Measurements from ENCODE around the gene SLC25A3.

Gene SLC25A3

DNA sequence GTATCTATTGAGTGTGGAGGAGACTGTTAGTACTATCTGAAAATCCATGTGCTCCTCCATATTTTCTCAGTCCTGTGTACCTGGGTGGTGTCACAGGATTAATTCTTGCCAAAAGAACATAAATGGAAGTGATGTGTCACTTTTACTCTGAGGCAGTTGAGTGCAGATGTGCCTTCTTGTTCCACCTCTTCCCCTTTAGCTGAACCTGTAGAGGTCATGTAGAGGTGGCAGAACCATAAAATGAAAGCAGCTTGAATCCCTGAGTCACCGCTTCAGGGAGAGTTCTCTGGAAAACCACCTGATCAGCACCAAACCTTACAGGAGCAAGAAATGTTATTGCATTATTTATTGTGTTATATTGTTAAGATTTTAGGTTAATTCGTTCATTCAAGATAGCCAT, 14.7 kb upstream of the SLC25A3 start:
- Histone ChIP-seq H3K4me3 (ENCODE audit: low read depth, low read length) (no peak overlapping the region), H3K4me1 (no peaks in the 10 kb centered on the region)
- no peak for DNase-seq

DNA sequence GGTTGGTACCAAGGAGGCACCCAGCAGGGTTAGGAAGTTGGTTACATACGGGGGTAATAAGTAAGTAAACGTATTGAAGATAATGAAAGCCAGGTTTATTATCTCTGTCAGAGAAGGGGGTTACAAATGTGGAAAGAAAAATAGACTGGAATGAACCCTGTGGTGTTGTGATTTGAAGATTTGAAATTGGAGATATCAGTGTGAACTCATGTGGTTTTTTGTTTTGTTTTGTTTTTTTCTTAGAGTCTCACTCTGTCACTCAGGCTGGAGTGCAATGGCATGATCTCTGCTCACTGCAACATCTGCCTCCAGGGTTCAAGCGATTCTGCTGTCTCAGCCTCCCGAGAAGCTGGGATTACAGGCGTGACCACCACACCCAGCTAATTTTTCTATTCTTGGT, 14.1 kb upstream of the SLC25A3 start:
- no peak overlapping the region for H3K4me3 ChIP-seq (ENCODE audit: low read depth, low read length)
- H3K4me1 ChIP-seq, result no peaks in the 10 kb centered on the region
- H3K27me3 ChIP-seq, result no peaks in the 10 kb centered on the region
- no peak for DNase-seq
- no peaks in the 10 kb centered on the region for H3K9me3 ChIP-seq
- TF ChIP-seq, protein P1, sequence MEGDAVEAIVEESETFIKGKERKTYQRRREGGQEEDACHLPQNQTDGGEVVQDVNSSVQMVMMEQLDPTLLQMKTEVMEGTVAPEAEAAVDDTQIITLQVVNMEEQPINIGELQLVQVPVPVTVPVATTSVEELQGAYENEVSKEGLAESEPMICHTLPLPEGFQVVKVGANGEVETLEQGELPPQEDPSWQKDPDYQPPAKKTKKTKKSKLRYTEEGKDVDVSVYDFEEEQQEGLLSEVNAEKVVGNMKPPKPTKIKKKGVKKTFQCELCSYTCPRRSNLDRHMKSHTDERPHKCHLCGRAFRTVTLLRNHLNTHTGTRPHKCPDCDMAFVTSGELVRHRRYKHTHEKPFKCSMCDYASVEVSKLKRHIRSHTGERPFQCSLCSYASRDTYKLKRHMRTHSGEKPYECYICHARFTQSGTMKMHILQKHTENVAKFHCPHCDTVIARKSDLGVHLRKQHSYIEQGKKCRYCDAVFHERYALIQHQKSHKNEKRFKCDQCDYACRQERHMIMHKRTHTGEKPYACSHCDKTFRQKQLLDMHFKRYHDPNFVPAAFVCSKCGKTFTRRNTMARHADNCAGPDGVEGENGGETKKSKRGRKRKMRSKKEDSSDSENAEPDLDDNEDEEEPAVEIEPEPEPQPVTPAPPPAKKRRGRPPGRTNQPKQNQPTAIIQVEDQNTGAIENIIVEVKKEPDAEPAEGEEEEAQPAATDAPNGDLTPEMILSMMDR (IDR thresholded peaks at IDR 0.05; ENCODE audit: low read depth, low read length), result no peak
- no peaks in the 10 kb centered on the region for H3K36me3 ChIP-seq

More for the DNA sequence above, 14.7 kb upstream of the SLC25A3 start:
- no peaks in the 10 kb centered on the region for H3K9me3 ChIP-seq
- H3K36me3 ChIP-seq, result no peaks in the 10 kb centered on the region
- TF ChIP-seq, protein P1 (IDR thresholded peaks at IDR 0.05; ENCODE audit: low read depth, low read length), result no peak
- no peaks in the 10 kb centered on the region for H3K27me3 ChIP-seq

DNA sequence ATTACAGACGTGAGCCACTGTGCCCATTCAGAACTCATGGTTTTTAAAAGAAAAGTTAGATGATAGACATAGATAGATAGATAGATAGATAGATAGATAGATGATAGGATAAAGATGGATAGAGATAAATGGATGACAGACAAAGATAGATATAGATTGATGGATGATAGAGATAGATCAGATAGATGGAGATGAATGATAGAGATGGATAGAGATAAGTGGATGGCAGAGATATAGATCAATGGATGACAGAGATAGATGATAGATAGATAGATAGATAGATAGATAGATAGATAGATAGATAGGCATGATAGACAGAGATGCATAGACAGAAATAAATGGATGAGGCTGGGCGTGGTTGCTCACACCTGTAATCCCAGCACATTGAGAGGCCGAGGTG, 13.7 kb upstream of the SLC25A3 start:
- Histone ChIP-seq H3K9me3 (no peaks in the 10 kb centered on the region), H3K36me3 (no peaks in the 10 kb centered on the region), H3K4me3 (ENCODE audit: low read depth, low read length) (no peak overlapping the region), H3K4me1 (no peaks in the 10 kb centered on the region), H3K27me3 (no peaks in the 10 kb centered on the region)
- TF ChIP-seq, protein P1 (IDR thresholded peaks at IDR 0.05; ENCODE audit: low read depth, low read length), result no peak
- DNase-seq, result no peak

DNA sequence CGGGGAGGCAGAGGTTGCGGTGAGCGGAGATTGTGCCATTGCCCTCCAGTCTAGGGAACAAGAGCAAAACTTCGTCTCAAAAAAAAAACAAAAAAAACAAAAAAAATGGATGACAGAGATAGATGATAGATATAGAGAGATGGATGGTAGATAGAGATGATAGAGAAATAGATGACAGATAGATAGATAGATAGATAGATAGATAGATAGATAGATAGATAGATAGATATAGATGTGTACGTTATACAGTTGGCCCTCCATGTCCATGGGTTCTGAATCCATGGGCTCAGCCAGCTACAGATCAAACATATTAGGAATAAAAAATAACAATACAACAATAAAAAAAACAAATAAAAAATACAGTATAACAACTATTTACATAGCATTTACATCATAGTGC, 12.8 kb upstream of the SLC25A3 start:
- Histone ChIP-seq H3K4me3 (ENCODE audit: low read depth, low read length) (no peak overlapping the region), H3K9me3 (no peaks in the 10 kb centered on the region), H3K27me3 (no peaks in the 10 kb centered on the region), H3K36me3 (no peaks in the 10 kb centered on the region), H3K4me1 (no peaks in the 10 kb centered on the region)
- TF ChIP-seq, protein P1 (IDR thresholded peaks at IDR 0.05; ENCODE audit: low read depth, low read length), result no peak
- no peak for DNase-seq

DNA sequence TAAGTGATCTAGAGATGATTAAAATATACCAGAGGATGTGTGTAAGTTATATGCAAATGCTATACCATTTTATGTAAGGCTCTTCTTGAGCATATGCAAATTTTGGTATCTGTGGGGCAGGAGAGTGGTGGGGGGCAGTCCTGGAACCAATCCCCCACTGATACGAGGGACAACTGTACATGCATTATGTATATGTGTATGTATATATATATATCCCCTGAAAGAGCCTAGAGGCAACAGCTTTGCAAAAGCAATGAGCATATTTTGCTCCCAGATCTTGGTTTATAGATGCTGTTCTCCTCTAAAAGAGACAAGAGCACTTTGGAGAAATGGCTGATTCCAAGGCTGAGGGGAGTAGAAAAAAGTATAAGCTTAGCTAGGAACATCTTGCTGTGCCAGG, 12.4 kb upstream of the SLC25A3 start:
- no peaks in the 10 kb centered on the region for H3K36me3 ChIP-seq
- no peaks in the 10 kb centered on the region for H3K4me1 ChIP-seq
- DNase-seq, result no peak
- no peaks in the 10 kb centered on the region for H3K9me3 ChIP-seq
- H3K27me3 ChIP-seq, result no peaks in the 10 kb centered on the region
- H3K4me3 ChIP-seq (ENCODE audit: low read depth, low read length), result no peak overlapping the region
- TF ChIP-seq, protein P1 (IDR thresholded peaks at IDR 0.05; ENCODE audit: low read depth, low read length), result no peak

DNA sequence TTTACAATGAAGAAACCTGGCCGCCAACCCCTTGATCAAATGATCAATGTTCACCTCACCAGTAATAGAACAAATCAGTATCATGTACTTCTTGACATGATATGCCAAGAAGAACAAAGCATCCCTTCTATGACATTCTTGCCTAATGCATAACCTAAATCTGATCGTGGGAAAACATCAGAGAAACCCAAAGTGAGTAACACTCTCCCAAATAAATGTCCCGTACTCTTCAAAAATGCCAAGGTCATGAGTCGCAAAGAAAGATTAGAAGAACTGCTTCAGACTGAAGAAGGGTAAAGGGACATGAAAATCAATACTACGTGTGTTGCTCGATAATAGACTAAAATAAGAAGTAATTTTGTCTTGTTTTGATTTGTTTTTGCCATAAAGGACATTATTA, 11.4 kb upstream of the SLC25A3 start:
- Histone ChIP-seq H3K4me3 (ENCODE audit: low read depth, low read length) (no peak overlapping the region), H3K36me3 (no peaks in the 10 kb centered on the region)
- no peak for DNase-seq

More for the DNA sequence above, 11.4 kb upstream of the SLC25A3 start:
- no peaks in the 10 kb centered on the region for H3K4me1 ChIP-seq
- no peaks in the 10 kb centered on the region for H3K9me3 ChIP-seq
- TF ChIP-seq, protein P1 (IDR thresholded peaks at IDR 0.05; ENCODE audit: low read depth, low read length), result no peak
- no peaks in the 10 kb centered on the region for H3K27me3 ChIP-seq

All from BE2C (cell line).